Measurements from ENCODE around the gene GABARAPL1.

GRCh38 chr12:10242539-10242938, 29.9 kb downstream of the GABARAPL1 start:
- TF ChIP-seq POLR2A (IDR thresholded peaks at IDR 0.05; ENCODE audit: extremely low read depth, insufficient read length) (no peak), CTCF (IDR thresholded peaks at IDR 0.05; ENCODE audit: low read depth, low read length) (no peak), MAX (IDR thresholded peaks at IDR 0.05; ENCODE audit: low read depth, low read length) (no peak), MYC (IDR thresholded peaks at IDR 0.05; ENCODE audit: low read depth, low read length) (no peak)

All from NB4 (cell line).